WERI-Rb-1 (cell line): ENCODE data around the gene NADK.
"Not testable (repeated sequence)": the region's sequence is repeated elsewhere in the genome, so short reads cannot be mapped to it uniquely, and the experiment has no call there.

ENCODE experiments used
- DNase-seq: peaks from one replicate; pipeline ENCODE4 v3.0.0-alpha.2; 2020
- H3K27ac ChIP-seq: fragments of 250-450 bp; sonication (Bioruptor Pico); 2 replicates; pipeline ENCODE4 v1.5.1; 2020; ENCODE audit warnings: mild to moderate bottlenecking, moderate library complexity
- H3K27me3 ChIP-seq: fragments of 250-450 bp; sonication (Bioruptor Pico); 2 replicates; pipeline ENCODE4 v1.5.1; 2021; ENCODE audit warnings: mild to moderate bottlenecking, low read depth, moderate library complexity; ENCODE audit not compliant: insufficient read depth, severe bottlenecking
- H3K36me3 ChIP-seq: fragments of 250-450 bp; sonication (Bioruptor Pico); 2 replicates; pipeline ENCODE4 v1.5.1; 2020; ENCODE audit warnings: mild to moderate bottlenecking, moderate library complexity
- H3K4me3 ChIP-seq: 2 replicates; pipeline ENCODE4 v1.5.1; 2011; ENCODE audit warnings: low read depth, mild to moderate bottlenecking, control low read depth, low read length
- H3K9me3 ChIP-seq: fragments of 250-450 bp; sonication (Bioruptor Pico); 2 replicates; pipeline ENCODE4 v1.5.1; 2021; ENCODE audit warnings: mild to moderate bottlenecking, moderate library complexity; ENCODE audit not compliant: severe bottlenecking
- TF ChIP-seq, protein P1 (sequence below): IDR thresholded peaks from 2 replicates; pipeline ENCODE4 v1.5.1; 2011; ENCODE audit warnings: low read depth, mild to moderate bottlenecking, control low read depth, inconsistent platforms, low read length

NADK gene

DNA sequence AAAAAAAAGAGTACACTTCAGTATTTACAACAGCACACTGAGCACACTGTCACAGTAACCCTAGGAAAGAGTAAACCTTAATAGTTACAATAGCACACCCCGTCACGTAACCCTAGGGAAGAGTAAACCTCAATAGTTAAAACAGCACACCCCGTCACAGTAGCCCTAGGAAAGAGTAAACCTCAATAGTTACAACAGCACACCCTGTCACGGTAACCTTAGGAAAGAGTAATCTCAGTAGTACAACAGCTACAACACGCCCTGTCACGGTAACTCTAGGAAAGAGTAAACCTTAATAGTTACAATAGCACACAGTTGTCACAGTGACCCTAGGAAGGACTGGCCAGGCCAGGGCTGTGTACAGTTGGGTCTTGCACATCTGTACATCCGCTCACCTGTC lies 57.1 kb downstream of the NADK start:
- DNase-seq, result no peak
- H3K36me3 ChIP-seq, result peaks cover 18% of the 10 kb centered on the region
- H3K27ac ChIP-seq, result no peak overlapping the region
- H3K9me3 ChIP-seq, result no peaks in the 10 kb centered on the region
- no peak overlapping the region for H3K4me3 ChIP-seq
- no peaks in the 10 kb centered on the region for H3K27me3 ChIP-seq
- TF ChIP-seq, protein P1, sequence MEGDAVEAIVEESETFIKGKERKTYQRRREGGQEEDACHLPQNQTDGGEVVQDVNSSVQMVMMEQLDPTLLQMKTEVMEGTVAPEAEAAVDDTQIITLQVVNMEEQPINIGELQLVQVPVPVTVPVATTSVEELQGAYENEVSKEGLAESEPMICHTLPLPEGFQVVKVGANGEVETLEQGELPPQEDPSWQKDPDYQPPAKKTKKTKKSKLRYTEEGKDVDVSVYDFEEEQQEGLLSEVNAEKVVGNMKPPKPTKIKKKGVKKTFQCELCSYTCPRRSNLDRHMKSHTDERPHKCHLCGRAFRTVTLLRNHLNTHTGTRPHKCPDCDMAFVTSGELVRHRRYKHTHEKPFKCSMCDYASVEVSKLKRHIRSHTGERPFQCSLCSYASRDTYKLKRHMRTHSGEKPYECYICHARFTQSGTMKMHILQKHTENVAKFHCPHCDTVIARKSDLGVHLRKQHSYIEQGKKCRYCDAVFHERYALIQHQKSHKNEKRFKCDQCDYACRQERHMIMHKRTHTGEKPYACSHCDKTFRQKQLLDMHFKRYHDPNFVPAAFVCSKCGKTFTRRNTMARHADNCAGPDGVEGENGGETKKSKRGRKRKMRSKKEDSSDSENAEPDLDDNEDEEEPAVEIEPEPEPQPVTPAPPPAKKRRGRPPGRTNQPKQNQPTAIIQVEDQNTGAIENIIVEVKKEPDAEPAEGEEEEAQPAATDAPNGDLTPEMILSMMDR, result no peak

DNA sequence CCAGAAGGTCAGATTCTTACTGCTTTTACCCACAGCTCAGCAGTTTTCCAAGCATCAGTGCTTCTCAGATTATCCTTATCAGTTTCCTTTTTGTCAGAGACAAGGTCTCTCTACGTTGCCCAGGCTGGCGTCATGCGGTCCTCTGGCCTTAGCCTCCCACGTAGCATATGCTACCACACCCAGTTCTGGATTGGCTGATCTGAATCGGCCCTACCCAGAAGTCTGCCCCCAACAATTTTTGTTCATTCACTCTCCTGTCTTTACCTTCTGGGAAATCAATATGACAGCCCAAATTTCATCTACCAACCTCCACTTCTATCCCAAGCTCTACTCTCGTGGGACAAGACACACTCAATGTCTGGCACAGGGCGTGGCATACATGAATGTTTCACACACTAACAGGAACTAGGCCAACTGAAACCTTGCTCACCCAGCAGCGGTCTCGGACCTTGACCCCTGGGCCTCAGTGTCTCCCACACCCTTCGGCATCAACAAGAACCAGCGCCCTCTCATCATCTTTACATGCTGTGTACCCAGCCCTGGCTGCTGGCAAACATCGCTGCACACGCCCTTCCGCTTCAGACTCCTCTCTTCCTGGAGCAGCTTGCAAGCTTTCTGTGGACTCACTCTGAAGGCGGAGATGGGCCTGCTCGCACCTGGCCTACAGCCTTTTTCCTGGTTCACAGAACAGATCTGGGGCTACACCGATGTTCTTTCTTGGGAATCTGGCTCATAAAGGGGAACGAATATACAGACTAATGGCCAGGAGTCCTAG lies 63.0 kb downstream of the NADK start:
- not testable (repeated sequence) for DNase-seq, H3K9me3 ChIP-seq, H3K27me3 ChIP-seq, H3K27ac ChIP-seq, H3K4me3 ChIP-seq
- H3K36me3 ChIP-seq, result peaks cover 10% of the 10 kb centered on the region; the same call in 1 of the 2 replicates

DNA sequence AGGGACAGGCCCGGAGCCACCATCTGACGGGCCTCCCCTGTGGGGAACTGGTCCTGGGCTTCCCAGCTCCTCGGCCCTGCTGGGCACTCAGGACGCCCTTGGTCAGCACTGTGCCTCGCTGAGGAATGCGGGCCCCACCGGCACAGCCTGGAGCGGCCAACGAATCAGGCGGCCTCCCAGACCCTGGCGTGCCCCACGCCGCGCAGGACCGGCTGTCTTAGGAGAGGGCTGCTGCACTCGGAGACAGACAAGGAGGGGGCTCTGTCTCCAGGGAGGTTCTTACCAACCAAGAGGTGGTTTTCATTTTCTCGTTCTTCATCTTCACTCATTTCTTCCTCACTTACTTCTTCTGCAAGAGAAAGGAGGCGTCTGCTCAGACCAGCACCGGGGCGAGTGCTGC lies 70.4 kb downstream of the NADK start:
- not testable (repeated sequence) for H3K9me3 ChIP-seq, H3K4me3 ChIP-seq, H3K36me3 ChIP-seq

DNA sequence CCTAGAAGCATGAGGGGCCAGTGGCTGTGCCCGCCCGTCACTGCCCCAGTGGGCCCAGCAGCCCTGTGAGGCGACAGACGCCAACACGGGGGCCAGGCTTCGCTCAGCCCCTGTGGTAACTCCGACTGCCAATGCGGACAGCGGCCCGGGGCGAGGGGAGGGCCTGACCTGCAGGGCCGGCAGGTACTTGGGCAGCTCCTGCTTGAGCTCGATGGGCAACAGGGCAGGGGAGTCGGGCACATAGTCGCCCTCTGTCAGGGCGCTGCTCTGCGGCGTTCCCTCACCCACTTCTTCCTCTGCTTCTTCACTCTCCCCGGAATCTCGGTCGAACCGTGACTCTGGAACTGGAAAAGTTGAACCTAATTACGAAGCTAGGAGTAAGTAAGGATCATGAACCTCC lies 71.0 kb downstream of the NADK start:
- not testable (repeated sequence) for DNase-seq, H3K36me3 ChIP-seq, H3K9me3 ChIP-seq, H3K4me3 ChIP-seq, H3K27me3 ChIP-seq, H3K27ac ChIP-seq

More for the DNA sequence above, 70.4 kb downstream of the NADK start:
- DNase-seq, H3K27me3 ChIP-seq, H3K27ac ChIP-seq: not testable (repeated sequence)

DNA sequence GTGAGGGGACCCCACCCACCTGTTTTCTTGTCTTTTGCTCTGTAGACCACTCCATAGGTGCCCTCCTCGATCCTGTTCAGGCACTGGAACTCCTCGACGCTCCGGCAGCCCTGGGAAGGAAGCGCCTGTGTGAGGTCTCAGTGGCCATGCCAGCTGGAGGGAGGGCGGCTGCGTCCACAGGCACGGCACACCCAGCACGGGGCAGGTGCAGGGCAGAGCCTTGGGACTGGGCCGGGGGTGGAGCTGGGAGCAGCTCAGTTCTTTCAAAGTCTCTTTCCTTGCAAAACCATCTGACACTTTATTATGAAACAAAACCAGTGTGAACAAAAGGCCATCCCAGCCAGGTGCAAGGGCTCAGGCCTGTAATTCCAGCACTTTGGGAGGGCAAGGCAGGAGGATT lies 72.6 kb downstream of the NADK start:
- H3K4me3 ChIP-seq, H3K27me3 ChIP-seq, DNase-seq, H3K36me3 ChIP-seq, H3K9me3 ChIP-seq, H3K27ac ChIP-seq: not testable (repeated sequence)

DNA sequence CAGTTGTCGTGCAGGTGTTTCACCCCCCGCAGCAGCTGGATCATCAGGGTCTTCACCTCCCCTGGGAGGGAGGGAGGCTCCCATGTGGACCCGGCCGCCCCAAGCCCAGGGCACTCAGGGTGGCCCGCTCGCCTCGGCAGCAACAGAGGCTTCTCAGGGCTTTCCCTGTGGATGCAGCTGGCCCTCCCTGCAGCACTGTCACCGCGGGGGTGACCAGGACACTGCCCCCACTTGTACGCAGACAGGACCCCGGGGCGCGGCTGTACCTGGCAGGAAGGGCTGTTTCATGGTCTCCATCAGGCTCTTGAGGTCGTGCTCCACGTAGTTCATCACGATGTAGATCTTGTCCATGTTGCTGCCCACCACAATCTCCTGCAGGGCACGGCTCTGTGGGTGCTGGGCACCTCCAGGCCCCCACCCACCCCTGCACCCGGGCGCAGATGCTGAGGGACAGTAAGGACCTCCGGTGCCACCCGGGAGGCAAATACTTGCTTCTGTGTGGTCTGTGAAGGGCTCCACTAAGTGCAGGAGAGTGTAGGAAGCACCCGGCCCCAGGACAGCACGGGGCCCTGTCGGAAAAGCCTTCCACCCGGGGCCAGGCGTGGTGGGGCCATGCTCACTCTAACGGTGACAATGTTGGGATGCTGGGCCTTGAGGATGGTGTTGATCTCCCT lies 73.8 kb downstream of the NADK start:
- H3K9me3 ChIP-seq, H3K4me3 ChIP-seq, H3K27me3 ChIP-seq, H3K36me3 ChIP-seq, DNase-seq, H3K27ac ChIP-seq: not testable (repeated sequence)

DNA sequence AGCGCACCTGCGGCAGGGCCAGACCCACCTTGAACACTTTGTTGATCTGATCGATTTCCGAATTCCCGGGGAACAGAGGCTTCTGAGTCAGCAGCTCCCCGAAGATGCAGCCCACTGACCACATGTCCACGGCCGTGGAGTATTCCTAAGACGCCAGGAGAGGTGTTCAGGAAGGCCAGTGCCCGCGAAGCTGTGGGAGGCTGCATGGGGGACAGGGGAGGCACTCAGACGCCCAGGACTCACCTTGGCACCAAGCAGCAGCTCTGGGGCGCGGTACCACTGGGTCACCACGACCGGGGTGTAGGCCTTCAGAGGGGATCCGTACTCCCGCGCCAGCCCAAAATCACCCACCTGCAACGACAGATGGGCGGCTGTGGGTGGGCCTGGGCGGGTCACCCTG lies 74.5 kb downstream of the NADK start:
- Histone ChIP-seq H3K27ac (no peak overlapping the region), H3K27me3 (no peaks in the 10 kb centered on the region)
- DNase-seq, result no peak

DNA sequence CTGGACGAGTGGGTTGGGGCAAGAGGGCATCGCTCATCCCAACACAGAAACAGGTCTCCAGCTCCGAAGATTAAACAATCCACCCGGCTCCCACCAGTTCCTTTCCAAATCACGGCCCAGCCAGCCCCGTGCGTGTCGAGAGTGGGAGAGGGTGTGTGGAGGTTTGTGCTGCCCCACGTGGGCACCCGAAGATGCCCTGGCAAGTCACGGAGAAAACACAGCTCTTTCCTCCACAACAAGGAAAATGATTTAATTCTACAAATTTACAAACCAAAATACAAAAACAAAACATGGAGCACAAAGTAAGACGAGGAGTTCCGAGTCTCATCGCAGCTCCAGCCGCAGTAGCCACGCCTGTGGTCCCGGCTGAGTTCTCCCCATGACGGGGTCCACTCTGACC lies 75.8 kb downstream of the NADK start:
- H3K9me3 ChIP-seq, DNase-seq, H3K27ac ChIP-seq, H3K4me3 ChIP-seq, H3K36me3 ChIP-seq, H3K27me3 ChIP-seq: not testable (repeated sequence)

More for the DNA sequence above, 74.5 kb downstream of the NADK start:
- H3K36me3 ChIP-seq, result no peaks in the 10 kb centered on the region
- no peaks in the 10 kb centered on the region for H3K9me3 ChIP-seq
- TF ChIP-seq, protein P1, result no peak
- H3K4me3 ChIP-seq, result no peak overlapping the region
